Calu3 (cell line): ENCODE measurements around the gene P2RX3. TPM values are rescaled to one million over a fixed set of nuclear protein-coding genes. Genes with fewer than 3 reads are reported as not detected.

Experiments used
- BruUV-seq: library from RNA; stranded (reverse); fragments of 400-500 nt; replicated peaks from 2 replicates; lab custom pipeline; 2021; lab: Mats Ljungman, UMichigan
- CTCF ChIA-PET: fragments of 300-600 bp; sonication (Branson Sonifier 250); formaldehyde crosslinking; loops from one replicate; lab custom pipeline; 2022; ENCODE audit warnings: antibody characterized with exemption; lab: Charles Lee
- DNase-seq: peaks from one replicate; pipeline ENCODE4 v3.0.0; 2022
- H3K27ac Mint-ChIP-seq: one replicate; pipeline ENCODE4 v1.8.0; 2022; ENCODE audit warnings: mixed read lengths; ENCODE audit not compliant: unreplicated experiment
- H3K27me3 Mint-ChIP-seq: one replicate; pipeline ENCODE4 v1.8.0; 2022; ENCODE audit warnings: mixed read lengths; ENCODE audit not compliant: unreplicated experiment
- H3K36me3 Mint-ChIP-seq: one replicate; pipeline ENCODE4 v1.8.0; 2022; ENCODE audit warnings: mild to moderate bottlenecking, moderate library complexity, mixed read lengths; ENCODE audit not compliant: insufficient read depth, unreplicated experiment
- H3K4me1 Mint-ChIP-seq: one replicate; pipeline ENCODE4 v1.8.0; 2022; ENCODE audit warnings: mild to moderate bottlenecking, low read depth, mixed read lengths; ENCODE audit not compliant: unreplicated experiment
- H3K4me3 Mint-ChIP-seq: one replicate; pipeline ENCODE4 v1.8.0; 2022; ENCODE audit warnings: mild to moderate bottlenecking, low read depth, moderate library complexity, mixed read lengths; ENCODE audit not compliant: unreplicated experiment
- H3K9me3 Mint-ChIP-seq: one replicate; pipeline ENCODE4 v1.8.0; 2022; ENCODE audit warnings: low read depth, mixed read lengths; ENCODE audit not compliant: unreplicated experiment
- intact Hi-C: fragments of 100-400 bp; cut with micrococcal nuclease; formaldehyde crosslinking; loops from one replicate; pipeline ENCODE4 v1.10.0; 2022; ENCODE audit not compliant: unreplicated experiment
- total RNA-seq: library from RNA; stranded (reverse); gene quantifications from 2 replicates; pipeline ENCODE4 v1.2.3, GENCODE V29; 2022
- TF ChIP-seq, protein P1 (sequence below): fragments of 200-600 bp; IDR thresholded peaks from one replicate; pipeline ENCODE4 v1.8.0; 2022; ENCODE audit warnings: antibody characterized with exemption; ENCODE audit not compliant: unreplicated experiment

Gene P2RX3
- total RNA-seq, 1 experiment from 2014 or later: not detected

DNA sequence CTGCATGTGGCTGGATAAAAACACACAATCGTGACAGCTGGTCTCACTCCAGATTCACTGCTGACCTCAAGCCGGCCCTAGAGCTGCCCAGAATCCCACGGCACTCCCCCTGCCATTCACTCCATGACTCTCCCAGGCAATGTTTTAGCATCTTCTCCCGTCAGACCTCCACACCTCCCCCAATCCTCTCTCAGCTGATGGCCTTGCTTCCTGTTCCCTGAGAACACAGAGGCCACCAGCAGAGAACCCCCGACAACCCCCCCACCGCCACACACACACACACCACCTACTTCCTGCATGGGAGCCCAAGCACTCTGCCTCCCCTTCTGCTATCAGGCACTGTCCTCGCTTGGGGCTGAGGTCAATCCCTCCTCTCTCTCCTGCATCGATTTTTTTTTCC, 22.7 kb upstream of the P2RX3 start:
- Mint-ChIP-seq H3K36me3 (peaks cover 28% of the 10 kb centered on the region), H3K27ac (no peak overlapping the region), H3K4me3 (no peak overlapping the region), H3K4me1 (peaks cover 12% of the 10 kb centered on the region), H3K27me3 (no peaks in the 10 kb centered on the region), H3K9me3 (no peaks in the 10 kb centered on the region)
- TF ChIP-seq, protein P1, sequence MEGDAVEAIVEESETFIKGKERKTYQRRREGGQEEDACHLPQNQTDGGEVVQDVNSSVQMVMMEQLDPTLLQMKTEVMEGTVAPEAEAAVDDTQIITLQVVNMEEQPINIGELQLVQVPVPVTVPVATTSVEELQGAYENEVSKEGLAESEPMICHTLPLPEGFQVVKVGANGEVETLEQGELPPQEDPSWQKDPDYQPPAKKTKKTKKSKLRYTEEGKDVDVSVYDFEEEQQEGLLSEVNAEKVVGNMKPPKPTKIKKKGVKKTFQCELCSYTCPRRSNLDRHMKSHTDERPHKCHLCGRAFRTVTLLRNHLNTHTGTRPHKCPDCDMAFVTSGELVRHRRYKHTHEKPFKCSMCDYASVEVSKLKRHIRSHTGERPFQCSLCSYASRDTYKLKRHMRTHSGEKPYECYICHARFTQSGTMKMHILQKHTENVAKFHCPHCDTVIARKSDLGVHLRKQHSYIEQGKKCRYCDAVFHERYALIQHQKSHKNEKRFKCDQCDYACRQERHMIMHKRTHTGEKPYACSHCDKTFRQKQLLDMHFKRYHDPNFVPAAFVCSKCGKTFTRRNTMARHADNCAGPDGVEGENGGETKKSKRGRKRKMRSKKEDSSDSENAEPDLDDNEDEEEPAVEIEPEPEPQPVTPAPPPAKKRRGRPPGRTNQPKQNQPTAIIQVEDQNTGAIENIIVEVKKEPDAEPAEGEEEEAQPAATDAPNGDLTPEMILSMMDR: no peak
- CTCF ChIA-PET: no interaction called here
- intact Hi-C loops: no loop called here
- no TSS peak for BruUV-seq
- no peak for DNase-seq

DNA sequence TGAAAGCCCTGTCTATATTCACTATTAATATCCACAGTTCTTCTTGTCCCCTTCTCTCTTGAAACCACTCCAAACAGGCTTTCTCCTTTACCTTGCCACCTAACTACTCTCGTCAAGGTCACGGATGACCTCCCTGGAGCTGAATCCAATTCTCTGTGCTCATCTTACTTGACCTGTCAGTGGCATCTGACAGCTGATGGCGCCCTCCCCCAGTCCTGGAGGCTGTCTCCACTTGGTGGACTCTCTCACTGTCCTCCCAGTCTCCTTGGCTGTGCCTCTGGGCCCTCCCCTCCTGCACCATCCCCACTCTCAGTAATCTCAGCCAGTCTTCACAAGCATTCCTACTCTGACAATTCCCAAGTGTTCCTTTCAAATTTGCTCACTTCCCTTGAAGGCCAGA, 22.1 kb upstream of the P2RX3 start:
- CTCF ChIA-PET: no interaction called here
- no peak overlapping the region for H3K4me3 Mint-ChIP-seq
- TF ChIP-seq, protein P1: no peak
- no peaks in the 10 kb centered on the region for H3K9me3 Mint-ChIP-seq
- BruUV-seq: no TSS peak
- DNase-seq: no peak
- intact Hi-C loops: no loop called here
- H3K27ac Mint-ChIP-seq: no peak overlapping the region
- no peaks in the 10 kb centered on the region for H3K27me3 Mint-ChIP-seq
- H3K36me3 Mint-ChIP-seq: peaks cover 28% of the 10 kb centered on the region
- H3K4me1 Mint-ChIP-seq: peaks cover 15% of the 10 kb centered on the region

DNA sequence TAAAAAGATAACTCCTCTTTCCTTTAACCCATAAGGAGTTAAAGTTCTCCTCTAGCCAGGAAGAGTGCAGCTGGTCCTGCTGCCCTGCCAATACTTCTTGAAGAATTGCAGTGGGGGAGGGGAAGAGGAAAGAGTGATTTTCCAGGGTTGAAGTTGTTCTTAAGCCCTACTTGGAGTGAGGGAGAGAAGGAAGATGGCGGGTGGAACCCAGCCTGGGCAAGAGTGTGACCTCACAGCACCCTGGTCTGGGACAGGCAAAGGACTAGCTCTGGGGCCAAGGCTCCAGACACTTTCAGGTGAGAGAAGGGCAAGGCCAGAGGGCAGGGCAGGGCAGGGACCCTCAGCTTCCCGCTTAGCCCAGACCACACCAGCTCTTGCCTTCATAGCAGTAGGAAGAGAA, 20.0 kb upstream of the P2RX3 start:
- no TSS peak for BruUV-seq
- H3K27ac Mint-ChIP-seq: no peak overlapping the region
- CTCF ChIA-PET: interaction anchor here (0.7 kb wide), 1 partner anchor 30 kb away, joined by 5 read pairs; no protein-coding TSS in a partner anchor
- peaks cover 32% of the 10 kb centered on the region for H3K36me3 Mint-ChIP-seq
- H3K27me3 Mint-ChIP-seq: no peaks in the 10 kb centered on the region
- no peaks in the 10 kb centered on the region for H3K9me3 Mint-ChIP-seq
- no peak for DNase-seq
- no peak overlapping the region for H3K4me3 Mint-ChIP-seq
- intact Hi-C loops: no loop called here
- peaks cover 28% of the 10 kb centered on the region for H3K4me1 Mint-ChIP-seq
- TF ChIP-seq, protein P1: no peak

DNA sequence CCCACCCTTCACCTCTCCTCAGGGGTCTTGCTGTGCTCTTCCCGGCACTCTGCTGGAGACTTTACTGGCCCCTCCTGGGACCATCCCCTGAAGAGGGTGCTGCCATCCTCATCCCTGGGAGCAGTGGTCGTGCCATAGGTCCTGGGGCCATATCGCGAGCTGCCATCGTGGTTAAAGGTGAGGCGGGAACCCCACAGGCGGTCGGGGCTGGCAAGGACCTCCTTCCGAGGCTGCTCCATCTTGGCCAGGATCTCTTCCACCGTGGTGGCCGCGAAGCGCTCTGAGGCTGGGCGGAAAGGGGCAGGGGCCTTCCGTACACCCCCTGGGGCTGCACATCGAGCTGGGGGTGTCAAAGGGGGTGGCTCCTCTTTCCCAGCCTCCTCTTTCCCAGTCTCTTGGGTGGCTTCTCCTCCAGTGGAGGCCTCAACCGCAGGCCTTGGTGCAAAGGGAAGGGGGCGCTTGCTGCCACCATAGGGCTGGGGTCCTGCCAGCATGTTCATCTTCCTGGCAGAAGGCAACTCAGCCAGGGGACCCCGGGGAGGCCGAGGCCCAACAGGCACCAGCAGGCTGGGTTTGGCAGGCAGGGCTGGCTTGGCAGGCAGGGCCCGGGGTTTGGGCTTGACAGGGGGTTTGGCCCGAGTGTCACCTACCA, 18.0 kb upstream of the P2RX3 start:
- TF ChIP-seq, protein P1: no peak
- Mint-ChIP-seq H3K4me1 (peaks cover 33% of the 10 kb centered on the region), H3K27ac (no peak overlapping the region), H3K9me3 (no peaks in the 10 kb centered on the region), H3K27me3 (no peaks in the 10 kb centered on the region), H3K4me3 (no peak overlapping the region), H3K36me3 (peaks cover 50% of the 10 kb centered on the region)
- intact Hi-C loops: no loop called here
- no peak for DNase-seq
- CTCF ChIA-PET: interaction anchor here (0.8 to 3.0 kb wide), 2 partner anchors 8 to 10 kb away, joined by 3 to 17 read pairs; no protein-coding TSS in a partner anchor
- BruUV-seq: no TSS peak
